ENCODE data around the gene GPC6.
A peak's percentile ranks its signal among the peaks of the same experiment; 100 is the strongest.

GPC6 gene

DNA sequence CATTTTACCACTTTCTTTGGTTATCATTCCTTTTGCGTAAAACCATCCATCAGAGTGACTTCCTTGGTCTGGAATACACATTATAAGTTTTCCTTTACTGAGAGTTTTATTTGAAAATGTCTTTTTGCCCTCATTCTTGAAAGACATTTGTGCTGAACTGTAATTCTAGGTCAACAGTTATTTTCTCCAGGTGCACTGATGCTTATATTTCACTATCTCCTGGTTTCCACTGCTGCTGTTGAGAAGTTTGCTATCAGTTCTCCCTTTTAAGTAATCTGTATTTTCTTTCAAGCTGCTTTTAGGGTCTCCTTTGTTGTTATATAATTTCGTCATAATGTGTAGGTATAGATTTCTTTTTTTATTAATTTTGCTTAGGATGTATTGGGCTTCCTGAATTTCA is 1092.9 kb downstream of the GPC6 start:
- DNase-seq (ENCODE audit: low read depth in 2 of 2) = no peak

DNA sequence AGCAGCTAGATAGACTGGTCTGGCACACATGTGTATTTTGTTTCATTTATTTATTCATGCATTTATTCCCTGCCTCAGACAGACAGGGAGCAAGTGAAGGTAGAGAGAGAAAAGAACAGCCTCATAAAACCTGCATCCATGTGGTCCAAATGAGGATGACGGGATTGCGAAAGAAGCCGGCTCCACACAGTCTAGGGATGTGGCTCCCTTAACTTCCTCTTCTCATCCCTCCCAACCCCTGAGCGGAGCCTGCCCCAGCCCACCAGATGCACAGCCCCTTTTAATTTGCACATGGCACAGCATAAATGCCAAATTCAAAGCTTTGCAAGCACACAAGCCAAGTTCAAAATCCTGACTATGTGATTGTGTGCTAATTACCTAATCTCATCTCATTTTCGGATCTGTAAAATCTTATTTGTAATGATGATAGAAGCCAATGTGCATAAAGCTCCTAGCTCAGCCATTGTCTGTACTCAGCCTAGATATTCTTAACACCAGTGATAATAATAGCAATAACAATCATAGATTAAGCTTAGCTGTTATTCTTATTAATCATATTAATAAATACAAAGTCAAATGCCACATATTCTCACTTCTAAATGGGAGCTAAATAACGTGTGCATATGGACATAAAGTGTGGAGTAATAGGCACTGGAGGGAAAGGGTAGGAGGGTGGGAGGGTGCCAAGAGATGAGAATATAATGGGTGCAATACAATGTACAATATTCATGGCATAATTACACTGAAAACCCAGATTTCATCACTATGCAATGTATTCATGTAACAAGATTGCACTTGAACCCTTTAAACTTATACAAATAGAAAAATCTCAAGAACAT is 1096.5 kb downstream of the GPC6 start:
- no peak for DNase-seq (ENCODE audit: low read depth in 2 of 2)

DNA sequence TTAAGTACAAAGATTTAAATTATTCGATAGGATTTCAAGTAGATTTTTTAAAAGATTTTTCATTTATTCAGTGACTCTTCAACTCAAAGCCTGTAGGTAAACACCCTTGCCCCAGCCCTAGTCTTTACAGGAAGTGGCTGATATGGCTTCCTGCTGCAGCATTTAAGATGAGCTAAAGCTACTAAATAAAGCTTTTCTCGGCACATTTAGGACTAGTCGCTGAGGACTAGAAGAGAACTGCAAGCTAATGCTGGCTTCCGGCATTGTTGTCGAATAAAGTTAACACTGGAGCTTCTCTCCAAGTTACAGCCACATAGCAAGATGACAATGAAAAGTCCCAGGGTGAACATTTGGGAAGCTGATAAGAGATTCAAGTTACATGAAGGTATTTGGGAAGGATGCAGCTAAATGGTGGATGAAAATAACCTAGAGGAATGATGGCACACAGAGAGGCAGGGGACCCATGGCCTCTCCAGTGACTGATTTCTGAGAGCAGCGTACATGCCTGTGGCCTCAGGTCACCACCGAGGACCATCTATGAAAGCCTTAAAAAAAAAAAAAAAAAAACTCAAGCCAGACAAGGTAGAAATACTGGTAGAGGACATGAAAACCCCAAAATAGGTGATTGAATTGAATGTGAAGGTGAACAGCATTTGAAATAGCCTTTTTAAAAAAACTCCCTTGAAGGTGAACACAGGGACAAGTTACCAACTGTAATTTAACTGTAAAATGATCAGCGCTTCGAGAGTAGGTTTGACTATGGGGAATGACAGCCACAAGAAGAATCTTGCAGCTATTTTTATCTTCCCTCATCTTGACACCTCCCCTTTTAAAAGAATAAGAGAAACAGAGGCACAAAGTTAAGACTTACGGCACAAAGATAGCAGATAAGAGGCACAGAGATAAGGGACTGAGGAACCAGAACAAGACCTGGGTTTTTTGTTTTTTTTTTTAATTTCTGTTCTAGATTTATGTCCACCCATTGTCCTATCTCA is 1097.5 kb downstream of the GPC6 start:
- DNase-seq (ENCODE audit: low read depth in 2 of 2) = peak in 1 of 2 donors; percentile 15

DNA sequence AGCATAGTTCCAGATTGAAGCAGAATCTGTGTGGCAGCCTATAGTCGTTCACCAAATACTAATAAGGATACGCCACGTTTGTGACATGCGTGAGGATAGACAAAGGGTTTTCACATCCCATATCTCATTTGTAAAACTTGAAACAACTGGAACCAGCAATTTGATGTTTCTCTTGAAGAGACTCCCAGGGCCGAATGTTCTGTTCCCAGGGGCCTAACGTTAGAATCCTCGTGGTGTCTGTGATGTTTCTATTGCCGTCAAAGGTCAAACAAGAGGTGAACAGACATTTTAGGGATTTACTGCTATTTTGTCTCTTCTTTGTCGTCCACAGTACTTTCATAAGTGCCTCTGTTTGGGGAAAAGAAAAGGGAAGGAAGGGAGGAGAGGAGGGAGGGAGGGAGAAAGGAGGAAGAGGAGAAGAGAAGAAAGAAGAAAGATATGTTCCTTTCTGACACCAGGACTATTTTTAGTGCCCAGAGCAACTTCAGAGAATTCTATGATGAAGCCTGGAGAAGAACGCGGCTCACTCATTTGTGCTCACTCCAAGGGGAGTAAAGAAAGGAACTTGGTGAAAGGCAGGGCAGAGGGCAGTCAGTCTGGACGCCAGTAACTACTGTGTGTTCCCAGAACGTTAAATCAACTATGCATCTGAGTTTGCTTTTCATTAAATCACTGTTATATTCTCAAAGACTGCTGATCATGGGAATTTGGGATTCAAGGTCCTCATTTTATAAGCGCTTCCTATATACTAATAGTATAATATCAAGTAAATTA is 1098.3 kb downstream of the GPC6 start:
- DNase-seq (ENCODE audit: low read depth in 2 of 2) = no peak

DNA sequence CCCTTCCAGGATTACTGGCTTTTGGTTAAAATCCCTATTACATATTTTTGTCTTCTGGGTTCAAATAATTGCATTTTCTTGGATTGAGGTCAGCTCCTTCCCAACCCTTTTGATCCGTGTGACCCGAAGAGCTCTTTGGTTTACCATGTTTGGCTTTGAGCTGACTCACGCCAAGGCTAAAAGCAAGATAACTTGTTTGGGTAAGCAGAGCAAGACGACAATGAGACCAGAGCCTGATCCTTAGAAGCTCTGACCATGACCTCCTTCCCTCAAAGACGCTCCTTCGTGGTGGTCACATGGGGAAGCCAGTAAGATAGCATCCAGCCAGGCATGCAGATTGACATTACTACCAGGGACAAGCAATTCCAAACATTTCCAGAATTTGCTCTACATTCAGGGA is 1099.0 kb downstream of the GPC6 start:
- no peak for DNase-seq (ENCODE audit: low read depth in 2 of 2)

DNA sequence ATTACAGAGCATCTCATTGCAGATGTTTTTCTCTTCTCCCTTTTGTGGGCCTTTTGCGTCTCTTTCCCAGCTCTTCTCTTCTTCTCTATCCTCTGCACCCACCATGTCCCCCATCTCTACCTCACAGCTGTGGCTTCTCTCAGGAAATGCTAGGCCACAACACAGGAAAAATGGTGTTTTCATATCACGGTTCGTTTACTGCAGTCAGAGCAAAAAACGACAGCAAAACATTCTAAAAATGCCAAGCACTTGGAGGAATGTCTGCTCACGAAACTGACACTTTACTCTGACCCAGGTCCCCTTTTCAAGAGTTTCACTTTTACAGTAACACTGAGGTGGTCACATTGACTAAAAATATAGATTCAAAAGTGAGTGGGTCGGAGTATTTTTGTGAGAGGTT is 1100.7 kb downstream of the GPC6 start:
- DNase-seq (ENCODE audit: low read depth in 2 of 2) = no peak

DNA sequence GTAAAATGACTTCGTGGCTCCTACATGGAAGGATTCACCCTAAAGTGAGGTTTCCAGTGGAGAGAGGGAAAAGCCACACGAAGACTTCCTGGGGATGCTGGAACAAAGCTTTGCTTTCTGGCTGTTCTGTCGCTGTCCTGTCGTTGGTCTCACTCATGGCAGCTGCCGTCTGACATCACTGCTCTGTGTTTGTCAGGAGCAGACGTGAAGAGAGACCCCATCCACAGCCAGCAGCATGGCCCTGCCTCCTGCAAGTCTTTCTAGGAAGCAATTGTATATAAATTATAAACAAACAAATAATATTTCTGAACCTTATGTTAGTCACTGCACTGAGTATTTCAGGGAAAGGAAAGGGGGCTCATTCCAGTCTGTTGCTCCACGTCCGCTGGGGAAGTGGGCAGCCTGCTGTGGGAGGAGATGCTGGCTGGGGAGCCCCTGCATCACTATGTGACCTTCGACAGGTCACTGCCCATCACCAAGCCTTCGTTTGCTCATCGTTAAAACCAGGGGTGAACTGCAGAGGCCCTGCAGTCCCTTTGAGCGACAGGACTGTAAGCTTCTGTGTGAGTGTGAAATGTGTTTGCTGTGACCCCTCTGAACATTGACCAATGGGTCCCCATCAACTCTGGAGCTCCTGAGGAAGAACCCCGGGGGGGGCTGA is 1101.9 kb downstream of the GPC6 start:
- no peak for DNase-seq (ENCODE audit: low read depth in 2 of 2)

DNA sequence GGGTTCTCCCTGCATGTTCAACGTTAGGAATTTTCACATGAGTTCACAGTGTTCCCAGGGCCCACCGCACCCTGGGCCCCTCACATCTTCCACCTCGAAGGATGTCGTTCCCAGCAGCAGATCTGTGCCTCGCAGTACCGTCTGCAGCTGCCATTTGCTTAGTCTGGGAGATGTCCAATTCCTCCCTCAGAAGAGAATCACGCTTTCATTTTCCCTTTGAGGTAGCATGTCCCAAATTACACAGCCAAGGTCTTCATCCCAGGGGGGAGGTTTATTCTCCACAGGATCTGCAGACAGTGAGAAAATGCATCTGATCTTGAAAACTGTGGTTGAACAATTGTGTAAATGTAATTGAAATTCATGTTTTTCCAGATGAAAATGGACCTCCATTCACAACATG is 1102.7 kb downstream of the GPC6 start:
- no peak for DNase-seq (ENCODE audit: low read depth in 2 of 2)

DNA sequence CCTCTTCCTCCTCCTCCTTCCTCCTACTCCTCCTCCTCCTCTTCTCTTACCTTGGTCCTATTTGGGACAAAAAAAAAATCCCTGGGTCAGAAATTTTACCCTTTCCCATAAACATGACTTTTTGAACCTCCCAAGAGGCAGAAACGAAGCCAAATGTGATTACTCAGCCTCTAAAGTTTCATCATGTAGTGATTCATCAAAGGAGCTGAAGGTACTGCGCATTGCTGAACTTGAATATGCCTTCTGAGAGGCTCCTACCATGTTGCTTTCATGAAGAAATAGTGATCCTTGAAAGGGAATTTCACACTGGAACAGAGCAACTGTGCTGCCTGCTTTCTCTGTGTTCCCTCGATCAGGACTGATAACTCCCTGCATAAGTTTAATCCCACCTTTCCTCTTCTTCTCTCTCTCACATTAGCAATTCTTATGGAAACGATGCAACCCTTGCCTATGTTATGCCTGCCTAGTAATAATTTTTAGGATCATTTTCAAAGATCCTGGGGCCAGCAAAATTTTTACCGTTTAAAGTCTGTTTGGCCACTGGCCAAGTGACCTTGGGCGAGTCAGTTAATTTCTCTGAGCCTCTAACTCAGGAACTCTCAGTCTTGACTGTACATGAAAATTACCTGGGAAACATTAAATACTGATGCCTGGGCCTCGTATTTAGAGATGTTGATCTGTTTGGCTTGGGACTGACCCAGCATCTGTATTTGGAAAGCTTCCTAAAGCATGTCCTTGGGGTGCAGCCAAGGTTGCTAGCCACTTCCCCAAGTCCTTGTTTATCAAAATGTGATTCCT is 1103.3 kb downstream of the GPC6 start:
- no peak for DNase-seq (ENCODE audit: low read depth in 2 of 2)

DNA sequence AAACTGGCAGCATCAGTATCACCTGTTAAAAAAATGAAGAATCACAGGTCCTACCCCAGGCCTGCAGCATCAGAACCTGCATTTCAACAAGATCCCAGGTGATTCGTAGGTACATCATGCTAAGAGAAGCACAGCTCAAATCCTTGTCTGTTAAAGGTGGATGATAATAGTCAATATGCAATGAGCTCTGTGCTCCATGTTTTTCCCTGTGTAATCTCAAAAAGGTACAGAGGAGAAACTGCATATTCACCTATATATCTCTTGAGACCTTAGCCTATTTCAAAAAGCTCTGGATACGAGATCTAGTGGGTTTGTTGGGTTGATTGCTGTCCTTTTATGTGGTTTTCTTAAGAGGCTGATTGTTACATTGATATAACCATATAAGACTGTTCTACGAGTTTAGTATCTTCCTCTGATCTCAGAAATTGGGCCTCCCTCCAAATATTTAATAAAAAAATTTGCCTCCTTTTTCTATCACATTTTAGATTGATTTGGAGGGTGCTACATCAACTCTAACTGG is 1104.0 kb downstream of the GPC6 start:
- no peak for DNase-seq (ENCODE audit: low read depth in 2 of 2)

DNA sequence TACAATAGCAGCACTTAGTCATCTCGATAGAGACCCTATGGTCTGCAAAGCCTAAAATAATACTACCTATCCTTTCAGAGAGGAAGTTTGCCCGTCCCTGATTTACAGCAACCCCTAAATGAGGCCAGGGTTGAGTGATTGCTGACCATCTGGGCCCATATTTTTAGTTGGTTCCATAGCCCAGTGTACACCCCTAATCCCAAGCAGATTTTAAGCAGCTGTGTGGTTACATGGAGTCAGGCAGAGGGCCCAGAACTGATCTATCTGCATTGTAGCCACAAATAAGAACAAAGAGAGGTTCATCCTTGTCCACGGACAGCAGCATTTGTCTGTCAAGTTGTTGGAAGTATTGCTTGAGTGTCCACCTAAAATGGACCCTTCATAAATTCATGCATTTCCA is 1104.7 kb downstream of the GPC6 start:
- no peak for DNase-seq (ENCODE audit: low read depth in 2 of 2)

DNA sequence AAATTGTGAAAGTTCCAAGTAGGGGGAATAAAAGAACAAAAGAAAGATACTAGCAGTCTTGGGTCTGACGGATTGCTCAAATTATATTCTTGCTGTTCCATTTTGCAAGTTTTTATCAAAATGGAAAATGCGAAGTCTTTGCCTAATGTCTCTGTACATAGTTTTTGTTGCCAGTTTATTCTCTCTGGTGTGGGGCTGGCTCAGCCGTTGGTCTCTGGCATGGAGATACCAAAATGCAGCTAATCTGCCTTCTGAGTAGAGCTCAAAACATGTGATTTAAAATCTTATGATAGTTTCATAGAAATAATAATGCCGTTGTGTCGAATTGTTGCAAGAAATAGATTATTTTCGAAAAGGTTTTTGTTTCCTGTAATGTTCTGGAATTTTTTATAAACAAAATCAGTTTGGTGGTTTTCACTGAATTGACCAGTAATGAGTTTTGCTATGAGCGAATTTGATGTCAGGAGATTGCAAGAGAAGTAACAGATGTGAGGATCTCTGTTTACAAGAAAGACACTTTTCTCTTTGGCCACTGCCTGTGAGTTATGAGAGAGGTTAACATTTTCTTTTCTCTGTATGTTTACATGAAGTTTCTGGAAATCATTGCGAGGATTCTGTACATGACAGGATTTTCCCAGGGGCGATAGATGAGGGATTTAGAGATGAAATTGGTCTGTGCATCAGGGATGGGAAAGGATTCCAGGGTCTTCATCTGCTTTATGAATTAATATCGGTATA is 1105.9 kb downstream of the GPC6 start:
- no peak for DNase-seq (ENCODE audit: low read depth in 2 of 2)

DNA sequence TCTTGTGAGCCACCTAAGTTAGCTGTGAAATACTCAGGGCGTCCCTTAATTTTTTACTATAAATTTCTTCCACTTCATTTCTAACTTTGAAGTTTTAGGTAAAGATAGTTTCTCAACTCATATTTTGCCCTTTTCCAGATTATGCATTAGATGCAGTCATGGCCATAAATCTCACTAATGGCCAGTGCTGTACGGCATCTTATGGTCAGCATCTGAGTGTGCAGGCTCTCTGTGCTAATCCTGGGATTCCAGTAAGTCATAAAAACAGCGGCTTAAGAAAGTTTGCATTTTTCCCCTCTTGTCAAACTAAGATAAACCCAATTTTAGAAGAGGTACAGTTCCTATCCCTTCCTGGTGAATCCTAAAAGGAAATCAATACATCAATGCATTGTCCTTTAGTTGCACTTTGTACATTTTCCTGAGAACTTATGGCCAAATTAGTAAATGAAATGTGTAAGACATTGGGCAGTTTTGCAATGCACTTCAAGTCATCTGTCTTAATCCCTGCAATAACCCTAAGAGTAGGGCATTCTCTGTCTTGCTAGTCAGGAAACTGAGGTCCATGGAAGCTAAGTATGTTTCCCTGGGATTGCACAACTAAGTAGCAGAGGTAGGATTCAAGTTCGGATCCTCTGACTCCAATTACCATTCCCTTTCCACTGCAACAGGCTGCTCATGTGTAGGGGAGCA is 1106.7 kb downstream of the GPC6 start:
- no peak for DNase-seq (ENCODE audit: low read depth in 2 of 2)

DNA sequence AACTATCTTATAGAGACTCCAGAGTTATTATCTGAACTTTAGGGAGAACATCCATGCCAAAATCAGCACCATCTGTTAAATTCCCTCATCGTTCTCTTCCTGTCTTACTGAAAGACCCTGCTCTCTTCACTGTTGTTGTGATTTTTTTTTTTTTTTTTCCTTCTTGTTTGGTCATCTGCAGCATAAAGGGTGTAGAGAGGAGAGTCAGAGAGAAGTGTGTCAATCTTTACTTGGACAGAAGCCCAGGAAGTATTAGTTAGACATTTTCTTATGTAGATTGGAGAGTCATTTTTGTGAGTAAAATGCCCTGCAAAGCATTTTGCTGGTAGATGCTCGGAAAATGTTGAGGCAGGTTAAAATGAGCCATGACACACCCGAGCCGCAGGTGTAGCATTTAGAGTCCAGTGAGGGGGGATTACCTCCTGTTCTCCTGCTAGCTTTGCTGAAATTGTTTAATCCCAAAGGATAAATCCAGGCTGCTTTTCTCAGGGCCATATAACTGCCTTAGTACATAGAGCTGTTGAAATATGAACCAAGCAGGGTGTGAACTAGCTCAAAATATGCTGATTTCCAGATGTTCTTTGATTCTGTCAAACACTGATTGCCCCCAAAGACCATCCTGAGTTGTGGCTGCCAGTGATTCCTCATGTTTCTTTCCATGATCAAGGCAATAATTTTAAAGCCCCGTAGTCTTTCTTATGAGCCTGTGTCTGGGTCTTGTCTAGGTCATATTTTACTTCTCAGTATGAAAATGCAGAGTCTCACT is 1109.3 kb downstream of the GPC6 start:
- no peak for DNase-seq (ENCODE audit: low read depth in 2 of 2)

DNA sequence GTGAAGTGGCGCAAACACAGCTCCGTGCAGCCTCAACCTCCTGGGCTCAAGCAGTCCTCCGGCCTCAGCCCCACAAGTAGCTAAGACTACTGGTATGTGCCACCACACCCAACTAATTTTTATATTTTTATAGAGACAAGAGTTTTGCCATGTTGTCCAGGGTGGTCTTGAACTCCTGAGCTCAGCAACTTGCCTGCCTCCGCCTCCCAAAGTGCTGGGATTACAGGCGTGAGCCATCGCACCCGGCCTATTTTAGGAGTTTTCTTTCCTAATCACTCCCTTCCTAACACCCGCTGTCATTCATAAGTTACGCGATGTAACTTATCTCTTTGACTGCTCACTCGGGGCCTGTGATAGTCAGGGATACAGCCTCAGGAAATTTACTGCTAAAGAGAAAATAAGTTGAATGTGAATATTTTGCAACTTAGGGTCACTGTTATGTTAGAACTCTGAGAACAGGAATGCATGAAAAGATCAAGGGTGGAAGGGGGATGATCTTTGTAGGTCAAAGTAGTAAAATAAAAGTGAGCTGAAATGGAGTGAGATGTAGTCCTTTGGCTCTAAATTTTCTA is 1112.6 kb downstream of the GPC6 start:
- no peak for DNase-seq (ENCODE audit: low read depth in 2 of 2)

DNA sequence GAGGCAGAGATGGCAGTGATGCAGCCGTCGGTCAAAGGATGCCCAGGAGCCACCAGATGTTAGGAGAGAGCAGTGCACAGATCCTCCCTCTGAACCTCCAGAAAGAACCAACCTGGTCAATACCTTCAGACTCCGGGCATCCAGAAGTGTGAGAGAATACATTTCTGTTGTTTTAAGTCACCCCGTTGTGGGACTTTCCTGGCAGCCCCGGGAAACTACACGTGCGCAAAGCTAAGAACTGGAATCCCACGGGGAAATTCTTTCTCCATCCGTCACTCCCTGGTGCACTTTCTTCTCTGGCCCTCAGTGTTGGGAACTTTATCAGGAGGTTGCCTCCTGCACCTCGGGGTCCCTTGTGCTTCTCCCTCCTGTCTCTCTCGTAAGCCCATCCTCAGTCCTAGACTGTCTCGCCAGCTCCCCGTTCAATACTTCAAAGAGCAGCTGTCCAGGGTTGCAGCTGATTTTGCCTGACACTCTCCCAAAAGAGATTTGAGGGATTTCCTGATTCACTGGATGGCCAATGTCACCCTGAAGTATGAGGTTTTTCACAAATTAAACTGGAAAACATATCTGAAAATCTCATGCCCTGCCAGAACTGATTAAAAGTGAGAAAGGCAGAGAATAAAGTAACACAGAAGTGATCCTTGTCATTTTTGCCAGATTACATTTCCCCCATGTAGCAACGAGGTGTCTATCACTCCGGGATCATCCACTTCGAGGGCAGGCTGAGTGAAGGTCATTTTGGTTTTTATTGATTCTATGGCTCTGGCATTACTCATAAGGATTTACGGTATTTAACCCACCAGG is 1116.0 kb downstream of the GPC6 start:
- no peak for DNase-seq (ENCODE audit: low read depth in 2 of 2)

DNA sequence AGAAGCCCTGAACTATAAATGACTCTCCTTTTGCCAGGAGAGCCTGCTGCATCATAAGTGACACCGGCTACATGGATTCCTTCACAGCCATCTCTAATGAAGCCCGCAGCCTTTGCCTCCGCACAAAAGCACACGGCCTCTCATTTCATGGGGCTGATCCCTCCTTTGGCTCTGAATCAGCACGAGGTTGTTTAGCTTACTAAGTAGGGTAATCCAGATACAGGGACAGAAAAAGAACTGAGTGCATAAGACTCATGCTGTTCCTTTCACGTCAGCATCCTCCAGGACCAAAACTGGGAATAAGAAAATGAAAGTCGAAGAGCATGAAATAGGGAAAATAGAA is 1116.6 kb downstream of the GPC6 start:
- DNase-seq (ENCODE audit: low read depth in 2 of 2) = no peak
